Measurements from ENCODE around the gene LCN12.

The LCN12 gene

GRCh38 chr9:136921307-136921706 is 30.8 kb upstream of the LCN12 start:
- peaks cover 3% of the 10 kb centered on the region for H3K4me1 Mint-ChIP-seq (ENCODE audit: low read depth)
- H3K4me3 Mint-ChIP-seq, result no peak overlapping the region
- H3K9me3 Mint-ChIP-seq, result no peaks in the 10 kb centered on the region
- peaks cover 37% of the 10 kb centered on the region for H3K36me3 Mint-ChIP-seq (ENCODE audit: low read depth)
- H3K27ac Mint-ChIP-seq, result no peak overlapping the region
- H3K27me3 Mint-ChIP-seq (ENCODE audit: low read depth), result no peaks in the 10 kb centered on the region

GRCh38 chr9:136921718-136922117 is 30.4 kb upstream of the LCN12 start:
- H3K4me3 Mint-ChIP-seq, result no peak overlapping the region
- H3K4me1 Mint-ChIP-seq (ENCODE audit: low read depth), result peaks cover 3% of the 10 kb centered on the region
- peaks cover 37% of the 10 kb centered on the region for H3K36me3 Mint-ChIP-seq (ENCODE audit: low read depth)
- H3K27ac Mint-ChIP-seq, result no peak overlapping the region
- no peaks in the 10 kb centered on the region for H3K9me3 Mint-ChIP-seq
- H3K27me3 Mint-ChIP-seq (ENCODE audit: low read depth), result no peaks in the 10 kb centered on the region

- H3K4me3 Mint-ChIP-seq, result no peak overlapping the region
- no peaks in the 10 kb centered on the region for H3K9me3 Mint-ChIP-seq
- H3K4me1 Mint-ChIP-seq (ENCODE audit: low read depth), result peaks cover 3% of the 10 kb centered on the region
- H3K36me3 Mint-ChIP-seq (ENCODE audit: low read depth), result peaks cover 34% of the 10 kb centered on the region
- H3K27me3 Mint-ChIP-seq (ENCODE audit: low read depth), result no peaks in the 10 kb centered on the region
- no peak overlapping the region for H3K27ac Mint-ChIP-seq
Observed at GRCh38 chr9:136922540-136922939, 29.5 kb upstream of the LCN12 start.

DNA sequence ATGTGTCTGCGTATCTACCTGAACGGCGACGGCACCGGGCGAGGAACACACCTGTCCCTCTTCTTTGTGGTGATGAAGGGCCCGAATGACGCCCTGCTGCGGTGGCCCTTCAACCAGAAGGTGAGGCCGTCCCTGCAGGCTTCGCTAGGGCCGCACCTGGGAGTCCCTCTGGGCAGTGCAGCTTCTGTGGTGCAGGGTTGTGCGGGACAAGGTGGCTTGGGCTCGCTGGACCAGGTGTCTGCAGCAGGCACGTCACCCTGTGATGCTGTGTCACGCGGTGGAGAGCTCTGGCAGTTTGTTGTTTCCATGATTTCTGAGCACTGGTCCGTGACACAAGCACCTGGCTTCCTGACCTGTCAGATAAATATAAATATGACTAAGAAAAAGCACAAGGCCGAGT is 28.2 kb upstream of the LCN12 start:
- no peaks in the 10 kb centered on the region for H3K9me3 Mint-ChIP-seq
- no peak overlapping the region for H3K4me3 Mint-ChIP-seq
- H3K4me1 Mint-ChIP-seq (ENCODE audit: low read depth), result peaks cover 4% of the 10 kb centered on the region
- peaks cover 38% of the 10 kb centered on the region for H3K36me3 Mint-ChIP-seq (ENCODE audit: low read depth)
- H3K27ac Mint-ChIP-seq, result no peak overlapping the region
- no peaks in the 10 kb centered on the region for H3K27me3 Mint-ChIP-seq (ENCODE audit: low read depth)

GRCh38 chr9:136925414-136926153 is 26.5 kb upstream of the LCN12 start:
- H3K4me1 Mint-ChIP-seq (ENCODE audit: low read depth), result peaks cover 6% of the 10 kb centered on the region
- H3K36me3 Mint-ChIP-seq (ENCODE audit: low read depth), result peaks cover 34% of the 10 kb centered on the region
- H3K9me3 Mint-ChIP-seq, result no peaks in the 10 kb centered on the region
- H3K4me3 Mint-ChIP-seq, result no peak overlapping the region
- H3K27me3 Mint-ChIP-seq (ENCODE audit: low read depth), result no peaks in the 10 kb centered on the region
- no peak overlapping the region for H3K27ac Mint-ChIP-seq

DNA sequence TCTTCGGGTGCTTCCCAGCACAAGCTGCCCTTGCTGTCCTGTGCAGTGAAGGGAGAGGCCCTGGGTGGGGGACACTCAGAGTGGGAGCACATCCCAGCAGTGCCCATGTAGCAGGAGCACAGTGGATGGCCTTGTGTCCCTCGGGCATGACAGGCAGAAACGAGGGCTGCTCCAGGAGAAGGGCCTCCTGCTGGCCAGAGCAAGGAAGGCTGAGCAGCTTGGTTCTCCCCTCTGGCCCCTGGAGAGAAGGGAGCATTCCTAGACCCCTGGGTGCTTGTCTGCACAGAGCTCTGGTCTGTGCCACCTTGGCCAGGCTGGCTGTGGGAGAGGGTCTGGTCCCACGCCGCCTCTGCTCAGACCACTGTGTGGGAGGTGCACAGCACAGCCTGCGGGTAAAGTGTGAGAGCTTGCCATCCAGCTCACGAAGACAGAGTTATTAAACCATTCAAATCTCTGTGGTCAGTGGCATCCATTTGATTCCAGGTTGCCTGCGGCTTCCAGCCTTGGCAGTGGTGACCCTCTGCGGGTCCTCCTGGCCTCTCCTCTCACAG is 25.8 kb upstream of the LCN12 start:
- Mint-ChIP-seq H3K4me3 (no peak overlapping the region), H3K9me3 (no peaks in the 10 kb centered on the region), H3K27me3 (ENCODE audit: low read depth) (no peaks in the 10 kb centered on the region), H3K27ac (peak overlapping the region; percentile 52), H3K4me1 (ENCODE audit: low read depth) (peaks cover 6% of the 10 kb centered on the region), H3K36me3 (ENCODE audit: low read depth) (peaks cover 33% of the 10 kb centered on the region)

GRCh38 chr9:136926749-136927148 is 25.3 kb upstream of the LCN12 start:
- Mint-ChIP-seq H3K4me1 (ENCODE audit: low read depth) (peaks cover 6% of the 10 kb centered on the region), H3K27ac (peak overlapping the region; percentile 52), H3K4me3 (no peak overlapping the region), H3K27me3 (ENCODE audit: low read depth) (no peaks in the 10 kb centered on the region), H3K36me3 (ENCODE audit: low read depth) (peaks cover 34% of the 10 kb centered on the region), H3K9me3 (no peaks in the 10 kb centered on the region)

- no peak overlapping the region for H3K4me3 Mint-ChIP-seq
- H3K4me1 Mint-ChIP-seq (ENCODE audit: low read depth), result peaks cover 10% of the 10 kb centered on the region
- peaks cover 37% of the 10 kb centered on the region for H3K36me3 Mint-ChIP-seq (ENCODE audit: low read depth)
- no peaks in the 10 kb centered on the region for H3K27me3 Mint-ChIP-seq (ENCODE audit: low read depth)
- H3K27ac Mint-ChIP-seq, result peak overlapping the region; percentile 28
- no peaks in the 10 kb centered on the region for H3K9me3 Mint-ChIP-seq
Observed at GRCh38 chr9:136927343-136928271, 24.5 kb upstream of the LCN12 start.

DNA sequence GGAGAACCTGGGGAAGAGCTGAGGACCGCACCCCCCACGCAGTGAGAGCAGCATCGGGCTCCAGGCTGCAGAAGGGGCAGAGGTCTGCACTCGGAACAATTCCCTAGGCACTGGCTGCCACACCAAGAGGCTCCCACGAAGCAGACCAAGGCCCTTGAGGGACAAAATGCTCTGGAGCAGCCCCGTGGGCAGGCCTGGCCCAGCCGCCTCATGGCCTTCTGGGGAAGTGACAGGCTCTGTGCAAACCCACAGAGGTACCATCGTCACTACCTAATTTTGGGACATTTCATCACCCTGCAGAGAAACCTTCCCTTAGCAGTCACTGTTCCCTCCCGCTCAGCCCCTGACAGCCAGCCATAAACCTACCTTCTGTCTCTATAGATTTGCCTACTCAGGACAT is 23.5 kb upstream of the LCN12 start:
- peaks cover 43% of the 10 kb centered on the region for H3K36me3 Mint-ChIP-seq (ENCODE audit: low read depth)
- H3K27ac Mint-ChIP-seq, result peak overlapping the region; percentile 3
- peaks cover 12% of the 10 kb centered on the region for H3K4me1 Mint-ChIP-seq (ENCODE audit: low read depth)
- no peak overlapping the region for H3K4me3 Mint-ChIP-seq
- H3K27me3 Mint-ChIP-seq (ENCODE audit: low read depth), result no peaks in the 10 kb centered on the region
- no peaks in the 10 kb centered on the region for H3K9me3 Mint-ChIP-seq

GRCh38 chr9:136930014-136930413 is 22.1 kb upstream of the LCN12 start:
- Mint-ChIP-seq H3K27ac (no peak overlapping the region), H3K9me3 (no peaks in the 10 kb centered on the region), H3K4me1 (ENCODE audit: low read depth) (peaks cover 19% of the 10 kb centered on the region), H3K27me3 (ENCODE audit: low read depth) (no peaks in the 10 kb centered on the region), H3K36me3 (ENCODE audit: low read depth) (peaks cover 46% of the 10 kb centered on the region), H3K4me3 (no peak overlapping the region)

DNA sequence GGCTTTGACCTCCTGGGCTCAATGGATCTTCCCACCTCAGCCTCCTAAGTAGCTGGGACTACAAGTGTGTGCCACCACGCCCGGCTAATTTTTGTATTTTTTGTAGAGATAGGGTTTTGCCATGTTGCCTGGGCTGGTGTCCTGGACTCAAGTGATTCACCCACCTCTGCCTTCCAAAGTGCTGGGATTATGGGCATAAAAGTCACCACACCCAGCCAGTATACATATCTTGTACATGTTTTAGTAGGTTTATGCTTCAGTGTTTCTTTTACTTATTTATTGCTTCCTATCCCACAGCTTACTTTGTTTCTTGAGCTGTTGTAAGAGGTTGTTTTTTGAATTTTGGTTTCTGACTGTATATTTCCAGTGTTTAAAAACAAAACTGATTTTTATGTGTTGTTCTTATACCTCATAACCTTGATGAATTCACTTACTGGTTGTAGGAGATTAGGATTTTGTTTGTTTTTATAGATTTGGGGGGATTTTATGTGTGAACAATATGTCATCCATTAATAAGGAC is 20.4 kb upstream of the LCN12 start:
- Mint-ChIP-seq H3K4me3 (no peak overlapping the region), H3K4me1 (ENCODE audit: low read depth) (peaks cover 19% of the 10 kb centered on the region), H3K36me3 (ENCODE audit: low read depth) (peaks cover 47% of the 10 kb centered on the region), H3K9me3 (no peaks in the 10 kb centered on the region), H3K27ac (peak overlapping the region; percentile 18), H3K27me3 (ENCODE audit: low read depth) (no peaks in the 10 kb centered on the region)

GRCh38 chr9:136934277-136934676 is 17.8 kb upstream of the LCN12 start:
- Mint-ChIP-seq H3K27ac (no peak overlapping the region), H3K4me3 (no peak overlapping the region), H3K27me3 (ENCODE audit: low read depth) (no peaks in the 10 kb centered on the region), H3K9me3 (no peaks in the 10 kb centered on the region), H3K36me3 (ENCODE audit: low read depth) (peaks cover 38% of the 10 kb centered on the region), H3K4me1 (ENCODE audit: low read depth) (peaks cover 16% of the 10 kb centered on the region)

DNA sequence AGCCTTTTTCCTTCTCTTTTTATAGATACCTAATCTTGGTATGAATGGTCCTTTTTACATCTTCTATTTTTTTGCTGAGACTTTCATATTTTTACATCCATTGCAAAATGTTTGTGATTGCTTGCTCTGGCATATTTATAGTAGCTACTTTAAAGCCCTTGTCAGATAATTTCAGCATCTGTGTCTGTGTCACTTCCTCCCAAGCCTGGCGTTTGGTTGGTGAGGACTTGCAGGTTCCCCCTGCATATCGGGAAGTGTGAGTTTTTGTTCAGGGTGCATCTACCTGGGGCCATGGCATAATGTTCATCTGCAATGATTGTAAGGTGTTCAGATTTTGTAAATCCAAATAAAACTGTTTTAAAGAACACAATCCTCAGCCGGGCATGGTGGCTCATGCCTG is 16.4 kb upstream of the LCN12 start:
- peaks cover 16% of the 10 kb centered on the region for H3K4me1 Mint-ChIP-seq (ENCODE audit: low read depth)
- peaks cover 33% of the 10 kb centered on the region for H3K36me3 Mint-ChIP-seq (ENCODE audit: low read depth)
- no peak overlapping the region for H3K27ac Mint-ChIP-seq
- H3K9me3 Mint-ChIP-seq, result no peaks in the 10 kb centered on the region
- H3K4me3 Mint-ChIP-seq, result no peak overlapping the region
- no peaks in the 10 kb centered on the region for H3K27me3 Mint-ChIP-seq (ENCODE audit: low read depth)

GRCh38 chr9:136936645-136937170 is 15.4 kb upstream of the LCN12 start:
- Mint-ChIP-seq H3K27ac (no peak overlapping the region), H3K27me3 (ENCODE audit: low read depth) (no peaks in the 10 kb centered on the region), H3K36me3 (ENCODE audit: low read depth) (peaks cover 35% of the 10 kb centered on the region), H3K9me3 (no peaks in the 10 kb centered on the region), H3K4me3 (no peak overlapping the region), H3K4me1 (ENCODE audit: low read depth) (peaks cover 16% of the 10 kb centered on the region)

Measured in T-helper 1 cell treated with Interleukin-12 subunit alpha and Interleukin-12 subunit beta and Interleukin-4 antibody, amounts not matched to agents 30 μg/mL and 1 μg/mL, for 36 hours (primary cell).